D341Med (cell line): ENCODE measurements around the gene ABCC3.

Source experiments
- DNase-seq: peaks from one replicate; pipeline ENCODE4 v3.0.0; 2012; ENCODE audit warnings: low spot score

ABCC3 gene

GRCh38 chr17:50642722-50643656, 8.3 kb downstream of the ABCC3 start:
- DNase-seq: no peak

GRCh38 chr17:50645748-50646682, 11.3 kb downstream of the ABCC3 start:
- DNase-seq: no peak

GRCh38 chr17:50647187-50647586, 12.5 kb downstream of the ABCC3 start:
- DNase-seq: no peak

GRCh38 chr17:50649042-50649908, 14.6 kb downstream of the ABCC3 start:
- DNase-seq: no peak

GRCh38 chr17:50651661-50652060, 17.0 kb downstream of the ABCC3 start:
- DNase-seq: no peak

- no peak for DNase-seq
These were observed 19.1 kb downstream of the ABCC3 start for GRCh38 chr17:50653738-50654137.

GRCh38 chr17:50656509-50656908, 21.8 kb downstream of the ABCC3 start:
- no peak for DNase-seq

GRCh38 chr17:50657054-50657453, 22.4 kb downstream of the ABCC3 start:
- DNase-seq: no peak

GRCh38 chr17:50657627-50658026, 22.9 kb downstream of the ABCC3 start:
- no peak for DNase-seq

- no peak for DNase-seq
These were observed 23.9 kb downstream of the ABCC3 start for GRCh38 chr17:50658616-50659015.

GRCh38 chr17:50659179-50659578, 24.5 kb downstream of the ABCC3 start:
- no peak for DNase-seq

GRCh38 chr17:50660042-50660886, 25.6 kb downstream of the ABCC3 start:
- DNase-seq: no peak

- no peak for DNase-seq
These were observed 26.2 kb downstream of the ABCC3 start for GRCh38 chr17:50660887-50661345.

GRCh38 chr17:50661348-50661747, 26.7 kb downstream of the ABCC3 start:
- DNase-seq: no peak

- no peak for DNase-seq
These were observed 27.2 kb downstream of the ABCC3 start for GRCh38 chr17:50661795-50662391.

- no peak for DNase-seq
These were observed 28.0 kb downstream of the ABCC3 start for GRCh38 chr17:50662632-50663225.

- no peak for DNase-seq
These were observed 29.2 kb downstream of the ABCC3 start for GRCh38 chr17:50663812-50664374.

GRCh38 chr17:50664788-50665458, 30.2 kb downstream of the ABCC3 start:
- DNase-seq: no peak

- no peak for DNase-seq
These were observed 31.2 kb downstream of the ABCC3 start for GRCh38 chr17:50665838-50666237.
